Keratinocyte (primary cell): Measurements from ENCODE around the gene NECTIN2. TPM values are rescaled to one million over a fixed set of nuclear protein-coding genes. Genes with fewer than 3 reads are reported as not detected.

Experiments used
- DNase-seq: peaks from one replicate; pipeline ENCODE4 v3.0.0-alpha.2; 2011; ENCODE audit warnings: low read depth, missing footprints, low spot score
- FAIRE-seq: peaks from 2 replicates; lab custom pipeline; 2011; peaks lifted over from hg19 to GRCh38; lab: Jason Lieb, UNC
- H2AFZ ChIP-seq: 2 replicates; pipeline ENCODE4 v1.6.0; 2012; ENCODE audit warnings: low read length, control low read depth, inconsistent platforms; ENCODE audit not compliant: control insufficient read depth
- H3K27ac ChIP-seq: 2 replicates; pipeline ENCODE4 v1.5.1; 2011; ENCODE audit warnings: low read length; ENCODE audit not compliant: control insufficient read depth, insufficient read depth
- H3K27me3 ChIP-seq: 3 replicates; pipeline ENCODE4 v1.6.0; 2011; ENCODE audit warnings: low read length; ENCODE audit not compliant: control insufficient read depth, insufficient read depth; ENCODE audit errors: extremely low read depth
- H3K36me3 ChIP-seq, 2 experiments: 2 replicates in 1 of 2; 3 replicates in 1 of 2; pipeline ENCODE4 v1.5.1; 2011; ENCODE audit warnings: low read length in 2 of 2, mild to moderate bottlenecking in 1 of 2; ENCODE audit not compliant: control insufficient read depth in 2 of 2, insufficient read depth in 2 of 2; ENCODE audit errors: extremely low read depth in 1 of 2
- H3K4me1 ChIP-seq: 3 replicates; pipeline ENCODE4 v1.5.1; 2011; ENCODE audit warnings: low read length; ENCODE audit not compliant: control insufficient read depth, insufficient read depth; ENCODE audit errors: extremely low read depth
- H3K4me2 ChIP-seq: 3 replicates; pipeline ENCODE4 v1.6.0; 2011; ENCODE audit warnings: low read depth, low read length; ENCODE audit not compliant: control insufficient read depth, insufficient read depth; ENCODE audit errors: extremely low read depth
- H3K4me3 ChIP-seq, 3 experiments: fragments of 200-600 bp in 1 of 3; sonication (generic) in 1 of 3; 2 replicates in 2 of 3; 3 replicates in 1 of 3; pipeline ENCODE4 v1.5.1; 2011 to 2016; ENCODE audit warnings: low read length in 3 of 3, mild to moderate bottlenecking in 3 of 3, control low read depth in 2 of 3, inconsistent platforms in 1 of 3, low read depth in 1 of 3, mixed read lengths in 1 of 3, mixed run types in 1 of 3, moderate library complexity in 1 of 3; ENCODE audit not compliant: control insufficient read depth in 2 of 3, insufficient read depth in 2 of 3; ENCODE audit errors: extremely low read depth in 1 of 3
- H3K79me2 ChIP-seq: 2 replicates; pipeline ENCODE4 v1.6.0; 2012; ENCODE audit warnings: low read length; ENCODE audit not compliant: control insufficient read depth, insufficient read depth
- H3K9ac ChIP-seq: 3 replicates; pipeline ENCODE4 v1.6.0; 2011; ENCODE audit warnings: low read length; ENCODE audit not compliant: control insufficient read depth, insufficient read depth; ENCODE audit errors: extremely low read depth
- H3K9me1 ChIP-seq: 3 replicates; pipeline ENCODE4 v1.6.0; 2011; ENCODE audit warnings: low read length; ENCODE audit not compliant: control insufficient read depth, insufficient read depth; ENCODE audit errors: extremely low read depth
- H3K9me3 ChIP-seq: 2 replicates; pipeline ENCODE4 v1.5.1; 2012; ENCODE audit warnings: low read depth, low read length; ENCODE audit not compliant: control insufficient read depth
- H4K20me1 ChIP-seq: 3 replicates; pipeline ENCODE4 v1.6.0; 2011; ENCODE audit warnings: low read length; ENCODE audit not compliant: control insufficient read depth, insufficient read depth; ENCODE audit errors: extremely low read depth
- EZH2 ChIP-seq: IDR thresholded peaks from one replicate; pipeline ENCODE4 v1.6.1; 2012; ENCODE audit warnings: inconsistent platforms, mild to moderate bottlenecking, low read length, moderate library complexity
- dilution Hi-C: fragments of 300-500 bp; cut with MboI; formaldehyde crosslinking; loops from one replicate; pipeline ENCODE4 v1.7.0; 2020; ENCODE audit warnings: low sequenced_read_pairs; ENCODE audit not compliant: extremely low pct_ligation_motif_present
- polyA plus RNA-seq, 5 experiments: library from polyadenylated mRNA; depleted of rRNA in 3 of 5; stranded (reverse) in 3 of 5; stranded (forward) in 1 of 5; unstranded in 1 of 5; fragments of >200 nt; gene quantifications; 1 replicate in 1 of 5; 2 replicates in 3 of 5; 3 replicates in 1 of 5; pipeline versions ENCODE4 v1.2.1 to v1.2.3, GENCODE V29; 2011 to 2012; ENCODE audit warnings: missing spikeins in 2 of 5, low read depth in 1 of 5, low replicate concordance in 1 of 5
- TF ChIP-seq, protein P1 (sequence below), 3 experiments: IDR thresholded peaks in 1 of 3; conservative IDR thresholded peaks in 1 of 3; optimal IDR thresholded peaks in 1 of 3; 2 replicates in 2 of 3; 3 replicates in 1 of 3; pipeline versions ENCODE3 to v1.5.1; 2011; ENCODE audit warnings: low read length in 3 of 3, mild to moderate bottlenecking in 3 of 3, moderate library complexity in 2 of 3, control low read depth in 1 of 3, inconsistent platforms in 1 of 3; ENCODE audit not compliant: insufficient read depth in 2 of 3; ENCODE audit errors: extremely low read depth in 1 of 3

Gene NECTIN2
- polyA plus RNA-seq, 1 donor (not counting 4 experiments of a cell fraction or from before 2014, with no cell fraction given), result 26.8 TPM

DNA sequence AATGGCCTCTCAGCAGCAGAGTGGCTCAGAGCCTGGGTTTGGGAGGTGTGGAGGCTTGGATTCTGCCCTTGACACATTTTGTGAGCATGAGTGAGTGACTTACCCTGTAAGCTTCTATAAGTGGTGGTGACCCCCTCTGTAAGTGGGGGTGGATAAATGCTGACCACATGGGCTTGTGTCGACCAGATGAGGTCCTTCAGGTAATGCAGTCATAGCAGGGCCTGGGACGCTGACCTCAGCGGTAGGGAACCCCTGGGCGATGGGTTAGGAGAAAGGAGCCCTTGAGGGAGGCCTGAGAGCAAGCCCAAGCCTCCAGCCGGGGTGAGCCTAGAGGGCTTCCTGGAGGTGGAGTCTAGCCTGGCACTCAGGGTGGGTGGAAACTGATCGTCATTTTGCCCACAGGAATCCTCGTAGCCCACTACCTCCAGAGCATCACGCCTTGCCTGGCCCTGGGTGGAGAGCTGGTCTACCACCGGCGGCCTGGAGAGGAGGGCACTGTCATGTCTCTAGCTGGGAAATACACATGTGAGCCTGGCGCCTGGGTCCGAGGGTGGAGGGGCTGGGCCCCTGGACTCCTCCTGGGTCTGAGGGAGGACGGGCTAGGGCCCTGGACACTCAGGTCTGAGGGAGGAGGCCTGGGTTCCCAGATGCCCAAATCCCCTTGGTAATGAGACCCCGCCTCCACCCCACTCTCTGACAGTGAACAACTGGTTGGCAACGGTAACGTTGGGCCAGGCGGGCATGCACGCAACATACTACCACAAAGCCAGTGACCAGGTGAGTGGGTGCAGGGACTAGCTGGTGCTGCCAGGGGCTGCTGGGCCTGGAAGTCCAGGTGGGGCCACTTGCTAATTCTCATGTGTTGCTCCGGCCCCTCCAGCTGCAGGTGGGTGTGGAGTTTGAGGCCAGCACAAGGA lies 54.5 kb downstream of the NECTIN2 start:
- dilution Hi-C loops, result no loop called here
- peaks cover 44 to 46% of the 10 kb centered on the region in 2 experiments for H3K36me3 ChIP-seq
- no peaks in the 10 kb centered on the region for H3K9me3 ChIP-seq
- H3K9me1 ChIP-seq, result no peaks in the 10 kb centered on the region
- no peak overlapping the region for H3K27ac ChIP-seq
- H3K4me2 ChIP-seq, result no peak overlapping the region
- DNase-seq (no peak), FAIRE-seq (no peak)
- H3K9ac ChIP-seq, result no peak overlapping the region
- no peak overlapping the region for H2AFZ ChIP-seq
- TF ChIP-seq EZH2, result no peak
- peaks cover 9% of the 10 kb centered on the region for H4K20me1 ChIP-seq
- H3K4me1 ChIP-seq, result no peaks in the 10 kb centered on the region
- no peak overlapping the region for H3K4me3 ChIP-seq
- H3K79me2 ChIP-seq, result peaks cover 16% of the 10 kb centered on the region
- peaks cover 4% of the 10 kb centered on the region for H3K27me3 ChIP-seq

GRCh38 chr19:44903216-44903601 lies 57.1 kb downstream of the NECTIN2 start:
- Histone ChIP-seq H4K20me1 (peaks cover 6% of the 10 kb centered on the region), H3K9me1 (no peaks in the 10 kb centered on the region), H3K9ac (no peak overlapping the region), H3K4me2 (no peak overlapping the region), H3K27me3 (peaks cover 9% of the 10 kb centered on the region), H3K9me3 (no peaks in the 10 kb centered on the region), H3K27ac (no peak overlapping the region), H3K4me1 (peaks cover 3% of the 10 kb centered on the region), H3K79me2 (peaks cover under 1% of the 10 kb centered on the region), H2AFZ (no peak overlapping the region), H3K36me3 (peaks cover 23 to 27% of the 10 kb centered on the region in 2 experiments), H3K4me3 (no peak overlapping the region)
- no peak for DNase-seq
- no peak for FAIRE-seq
- dilution Hi-C loops, result no loop called here
- no peak for TF ChIP-seq EZH2
- TF ChIP-seq, protein P1, sequence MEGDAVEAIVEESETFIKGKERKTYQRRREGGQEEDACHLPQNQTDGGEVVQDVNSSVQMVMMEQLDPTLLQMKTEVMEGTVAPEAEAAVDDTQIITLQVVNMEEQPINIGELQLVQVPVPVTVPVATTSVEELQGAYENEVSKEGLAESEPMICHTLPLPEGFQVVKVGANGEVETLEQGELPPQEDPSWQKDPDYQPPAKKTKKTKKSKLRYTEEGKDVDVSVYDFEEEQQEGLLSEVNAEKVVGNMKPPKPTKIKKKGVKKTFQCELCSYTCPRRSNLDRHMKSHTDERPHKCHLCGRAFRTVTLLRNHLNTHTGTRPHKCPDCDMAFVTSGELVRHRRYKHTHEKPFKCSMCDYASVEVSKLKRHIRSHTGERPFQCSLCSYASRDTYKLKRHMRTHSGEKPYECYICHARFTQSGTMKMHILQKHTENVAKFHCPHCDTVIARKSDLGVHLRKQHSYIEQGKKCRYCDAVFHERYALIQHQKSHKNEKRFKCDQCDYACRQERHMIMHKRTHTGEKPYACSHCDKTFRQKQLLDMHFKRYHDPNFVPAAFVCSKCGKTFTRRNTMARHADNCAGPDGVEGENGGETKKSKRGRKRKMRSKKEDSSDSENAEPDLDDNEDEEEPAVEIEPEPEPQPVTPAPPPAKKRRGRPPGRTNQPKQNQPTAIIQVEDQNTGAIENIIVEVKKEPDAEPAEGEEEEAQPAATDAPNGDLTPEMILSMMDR (optimal IDR thresholded peaks at IDR 0.05 in 1 of 3, IDR thresholded peaks at IDR 0.05 in 1 of 3, conservative IDR thresholded peaks at IDR 0.05 in 1 of 3; ENCODE audit: extremely low read depth in 1 of 3, insufficient read depth in 2 of 3, low read length in 3 of 3), result no peak
